Measurements from ENCODE around the gene SNX21.

DNA sequence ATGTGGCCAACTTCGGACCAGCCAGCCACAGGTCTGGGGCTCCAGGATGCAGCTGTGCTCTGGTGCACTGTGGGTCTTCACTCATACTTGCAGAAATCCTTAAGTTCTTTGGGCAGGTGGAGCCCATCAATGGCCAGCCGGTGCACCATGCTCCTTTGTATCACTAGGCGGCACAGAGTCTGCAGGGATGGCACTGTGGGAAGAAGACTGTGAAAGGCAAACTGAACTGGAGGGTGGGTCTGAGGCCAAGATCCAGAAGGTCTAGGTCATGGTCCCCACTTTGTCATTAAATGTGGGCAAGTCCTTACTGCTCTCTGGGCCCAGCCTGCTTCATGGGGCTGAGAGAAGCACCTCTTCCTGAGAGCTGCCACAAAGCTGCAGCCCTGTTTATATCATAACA lies 55.1 kb downstream of the SNX21 start:
- TF ChIP-seq, protein P1, sequence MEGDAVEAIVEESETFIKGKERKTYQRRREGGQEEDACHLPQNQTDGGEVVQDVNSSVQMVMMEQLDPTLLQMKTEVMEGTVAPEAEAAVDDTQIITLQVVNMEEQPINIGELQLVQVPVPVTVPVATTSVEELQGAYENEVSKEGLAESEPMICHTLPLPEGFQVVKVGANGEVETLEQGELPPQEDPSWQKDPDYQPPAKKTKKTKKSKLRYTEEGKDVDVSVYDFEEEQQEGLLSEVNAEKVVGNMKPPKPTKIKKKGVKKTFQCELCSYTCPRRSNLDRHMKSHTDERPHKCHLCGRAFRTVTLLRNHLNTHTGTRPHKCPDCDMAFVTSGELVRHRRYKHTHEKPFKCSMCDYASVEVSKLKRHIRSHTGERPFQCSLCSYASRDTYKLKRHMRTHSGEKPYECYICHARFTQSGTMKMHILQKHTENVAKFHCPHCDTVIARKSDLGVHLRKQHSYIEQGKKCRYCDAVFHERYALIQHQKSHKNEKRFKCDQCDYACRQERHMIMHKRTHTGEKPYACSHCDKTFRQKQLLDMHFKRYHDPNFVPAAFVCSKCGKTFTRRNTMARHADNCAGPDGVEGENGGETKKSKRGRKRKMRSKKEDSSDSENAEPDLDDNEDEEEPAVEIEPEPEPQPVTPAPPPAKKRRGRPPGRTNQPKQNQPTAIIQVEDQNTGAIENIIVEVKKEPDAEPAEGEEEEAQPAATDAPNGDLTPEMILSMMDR (IDR thresholded peaks at IDR 0.05; ENCODE audit: low read depth, low read length, poor library complexity, severe bottlenecking): no peak
- no peak for TF ChIP-seq EZH2phosphoT487 (IDR thresholded peaks at IDR 0.05; ENCODE audit: borderline replicate concordance, low read length)
